ENCODE data around the gene ZNF365. TPM values are rescaled to one million over a fixed set of nuclear protein-coding genes. Genes with fewer than 3 reads are reported as not detected.

The ZNF365 gene
- total RNA-seq, 4 donors from 2014 or later, result 0.56 to 4.7 (median 1.2) TPM

- TF ChIP-seq CTCF (IDR thresholded peaks at IDR 0.05), result no peak
- TF ChIP-seq POLR2A (IDR thresholded peaks at IDR 0.05), result no peak
- no peaks in the 10 kb centered on the region for H3K4me1 ChIP-seq
- no peak overlapping the region for H3K27ac ChIP-seq
- no peak for DNase-seq
- intact Hi-C loops (cut with DNase I), result no loop called here
- H3K9me3 ChIP-seq, result no peaks in the 10 kb centered on the region
- peaks cover 0 to 5% (median 0%) of the 10 kb centered on the region in 4 donors for H3K27me3 ChIP-seq
- H3K4me3 ChIP-seq, result no peak overlapping the region
- no peaks in the 10 kb centered on the region for H3K36me3 ChIP-seq
These were observed 69.7 kb downstream of the ZNF365 start for GRCh38 chr10:62443866-62444265.

- Histone ChIP-seq H3K4me1 (no peaks in the 10 kb centered on the region), H3K4me3 (no peak overlapping the region), H3K36me3 (no peaks in the 10 kb centered on the region), H3K9me3 (no peaks in the 10 kb centered on the region), H3K27ac (no peak overlapping the region), H3K27me3 (peaks cover 0 to 5% (median 0%) of the 10 kb centered on the region in 4 donors)
- 72 to 75% methylated on average over 4 to 5 of the region's 5 CpGs for WGBS, 2 donors
- intact Hi-C loops (cut with DNase I), result no loop called here
- no peak for TF ChIP-seq POLR2A (IDR thresholded peaks at IDR 0.05)
- TF ChIP-seq CTCF (IDR thresholded peaks at IDR 0.05), result no peak
- DNase-seq, result no peak
These were observed 72.5 kb downstream of the ZNF365 start for GRCh38 chr10:62446627-62447026.

- 45 to 53% methylated on average over 5 of the region's 6 CpGs for WGBS, 2 donors
- no peak for TF ChIP-seq CTCF (IDR thresholded peaks at IDR 0.05)
- no peak for TF ChIP-seq POLR2A (IDR thresholded peaks at IDR 0.05)
- H3K27ac ChIP-seq, result no peak overlapping the region
- H3K36me3 ChIP-seq, result no peaks in the 10 kb centered on the region
- no peaks in the 10 kb centered on the region for H3K9me3 ChIP-seq
- H3K4me3 ChIP-seq, result no peak overlapping the region
- peaks cover 0 to 11% (median 0%) of the 10 kb centered on the region in 3 donors for H3K4me1 ChIP-seq
- H3K27me3 ChIP-seq, result peaks cover 0 to 5% (median 0%) of the 10 kb centered on the region in 4 donors
- DNase-seq, result no peak
- intact Hi-C loops (cut with DNase I), result no loop called here
These were observed 76.9 kb downstream of the ZNF365 start for GRCh38 chr10:62450912-62451610.

- H3K9me3 ChIP-seq, result no peaks in the 10 kb centered on the region
- no peak for TF ChIP-seq CTCF (IDR thresholded peaks at IDR 0.05)
- TF ChIP-seq POLR2A (IDR thresholded peaks at IDR 0.05), result no peak
- WGBS, 2 donors, result 34% methylated on average over 2 of the region's 2 CpGs; no CpG with 5 or more reads in 1 of the 2 donors
- peaks cover 0 to 5% (median 0%) of the 10 kb centered on the region in 4 donors for H3K27me3 ChIP-seq
- no peak overlapping the region for H3K27ac ChIP-seq
- no peak overlapping the region for H3K4me3 ChIP-seq
- DNase-seq, result no peak
- intact Hi-C loops (cut with DNase I), result no loop called here
- peaks cover 0 to 12% (median 0%) of the 10 kb centered on the region in 3 donors for H3K4me1 ChIP-seq
- no peaks in the 10 kb centered on the region for H3K36me3 ChIP-seq
These were observed 77.4 kb downstream of the ZNF365 start for GRCh38 chr10:62451611-62451975.

Small RNA genes lying within 50 kb of the gene (small RNA-seq; reads per million reads assigned to genes)
- gene RN7SL591P, result 0 to 0.15 (median 0) reads per million in 4 donors

Other genes with a start within 250 kb of the ZNF365 start
- gene RTKN2, start 105.5 kb upstream of the ZNF365 start, total RNA-seq, result 10 to 100 TPM in 2 of 4 donors, 1 to 10 TPM in 2; 4.9 to 10.8 (median 9.7) TPM